ENCODE measurements around the gene IDS. TPM values are rescaled to one million over a fixed set of nuclear protein-coding genes. Genes with fewer than 3 reads are reported as not detected.
A peak's percentile ranks its signal among the peaks of the same experiment; 100 is the strongest.
"Not testable (repeated sequence)": the region's sequence is repeated elsewhere in the genome, so short reads cannot be mapped to it uniquely, and the experiment has no call there.

IDS gene
- total RNA-seq, 1 donor from 2014 or later: 12.8 TPM

GRCh38 chrX:149527705-149528104 is 22.6 kb upstream of the IDS start:
- peak in 1 of 2 donors; percentile 25 for DNase-seq (ENCODE audit: low read depth in 2 of 2)

DNA sequence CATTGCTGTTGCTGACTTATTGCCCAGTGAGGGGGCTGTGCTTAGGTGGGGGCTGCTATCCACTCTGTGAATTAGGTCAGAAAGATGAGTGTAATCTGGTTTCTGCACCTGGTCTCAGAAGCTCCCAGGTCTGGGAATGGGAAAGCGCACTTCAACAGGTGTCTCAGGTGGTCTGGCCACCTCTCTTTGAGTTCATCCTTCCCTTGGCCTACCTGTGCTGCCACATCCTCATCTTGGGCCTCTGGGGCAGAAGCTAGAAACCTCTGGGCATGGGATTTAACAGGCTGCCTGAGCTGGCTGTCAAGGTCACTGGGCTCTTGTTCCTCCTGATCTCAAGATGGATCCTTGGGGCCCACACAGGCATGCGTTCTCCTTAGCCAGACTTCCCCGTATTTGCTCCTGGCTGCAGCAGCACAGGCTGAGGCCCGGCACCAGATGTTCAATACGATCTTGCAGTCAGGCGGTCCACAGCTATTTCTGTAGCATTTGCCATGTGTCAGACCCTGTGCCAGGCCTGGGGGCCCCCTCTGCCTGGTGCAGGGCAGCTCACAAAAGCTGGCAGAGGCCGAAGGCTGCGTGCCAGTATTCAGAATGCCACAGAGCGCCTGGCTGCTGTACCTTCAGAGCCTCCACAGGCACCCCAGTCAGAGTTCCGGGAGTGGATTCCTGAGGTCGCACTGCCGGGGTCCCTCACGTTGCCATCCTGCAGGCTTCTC is 21.4 kb upstream of the IDS start:
- not testable (repeated sequence) for DNase-seq (ENCODE audit: low read depth in 2 of 2)

GRCh38 chrX:149525903-149526302 is 20.8 kb upstream of the IDS start:
- not testable (repeated sequence) for DNase-seq (ENCODE audit: low read depth in 2 of 2)

- peak in 1 of 2 donors; percentile 61 for DNase-seq (ENCODE audit: low read depth in 2 of 2)
Measured at GRCh38 chrX:149525389-149525788, 20.3 kb upstream of the IDS start.

DNA sequence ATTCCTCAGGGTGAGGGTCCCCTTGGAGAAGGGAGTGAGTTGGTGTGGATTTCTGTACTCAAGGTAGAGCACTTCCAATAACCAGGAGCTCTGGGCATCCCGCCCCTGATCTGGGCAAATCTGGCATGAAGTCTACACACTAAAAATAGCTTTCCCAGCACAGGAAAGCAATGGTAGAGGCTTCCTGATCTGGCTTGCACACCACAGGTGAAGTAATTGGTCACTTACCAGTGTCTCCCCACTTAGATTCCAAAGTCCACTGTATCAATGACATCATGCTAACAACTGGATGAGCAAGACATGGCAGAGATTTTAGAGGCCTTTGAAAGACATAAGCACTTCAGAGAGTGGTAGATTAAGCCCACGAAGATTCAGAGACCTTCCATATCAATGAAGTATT is 17.8 kb upstream of the IDS start:
- DNase-seq (ENCODE audit: low read depth in 2 of 2): no peak

GRCh38 chrX:149521438-149521837 is 16.3 kb upstream of the IDS start:
- no peak for DNase-seq (ENCODE audit: low read depth in 2 of 2)

- DNase-seq (ENCODE audit: low read depth in 2 of 2): not testable (repeated sequence)
Measured at GRCh38 chrX:149520636-149521277, 15.7 kb upstream of the IDS start.

GRCh38 chrX:149518236-149518635 is 13.1 kb upstream of the IDS start:
- peak in 1 of 2 donors; percentile 46 for DNase-seq (ENCODE audit: low read depth in 2 of 2)

DNA sequence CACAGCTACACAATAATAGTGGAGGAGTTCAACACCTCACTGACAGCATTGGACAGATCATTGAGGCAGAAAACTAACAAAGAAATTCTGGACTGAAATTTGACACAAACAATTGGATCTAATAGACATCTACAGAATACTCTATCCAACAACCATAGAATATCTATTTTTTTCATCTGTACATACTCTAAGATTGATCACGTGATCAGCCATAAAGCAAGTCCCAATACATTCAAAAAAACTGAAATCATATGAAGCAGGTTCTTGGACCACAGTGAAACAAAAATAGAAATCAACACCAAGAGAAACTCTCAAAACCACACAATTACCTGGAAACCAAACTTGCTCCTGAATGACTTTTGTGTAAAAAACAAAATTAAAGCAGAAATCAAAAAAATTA is 12.2 kb upstream of the IDS start:
- DNase-seq (ENCODE audit: low read depth in 2 of 2): no peak

- DNase-seq (ENCODE audit: low read depth in 2 of 2): no peak
Measured at GRCh38 chrX:149516604-149517003, 11.5 kb upstream of the IDS start.

DNA sequence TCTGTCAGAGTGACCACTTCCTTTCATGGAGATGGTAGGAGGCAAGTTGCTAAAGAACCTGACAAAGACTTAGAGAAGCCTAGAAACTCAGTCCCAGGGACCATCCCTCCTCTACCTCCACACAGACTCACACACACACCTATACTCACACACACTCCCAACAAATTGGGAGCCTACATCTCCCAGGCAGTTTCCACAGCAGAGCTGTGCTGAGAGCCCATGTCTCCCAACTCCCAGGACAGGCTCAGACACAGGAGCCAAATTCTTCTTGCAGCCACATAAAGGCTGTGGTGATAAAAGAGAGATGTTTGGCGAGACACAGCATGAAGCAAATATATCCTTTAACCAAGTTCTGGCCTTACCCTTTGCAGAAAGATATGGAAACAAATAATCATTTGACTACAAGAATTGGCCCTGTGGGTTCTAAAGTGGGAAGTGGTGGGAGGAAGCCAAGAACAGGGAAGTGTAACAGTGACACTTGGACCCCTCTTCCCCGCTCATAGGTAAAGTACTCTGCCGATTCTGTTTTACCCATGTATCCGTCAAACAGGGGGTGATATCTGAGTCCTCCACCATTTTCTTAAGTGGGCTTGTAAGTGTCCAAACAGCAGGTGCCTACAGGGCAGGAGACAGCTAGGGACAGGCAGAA is 11.0 kb upstream of the IDS start:
- DNase-seq (ENCODE audit: low read depth in 2 of 2): no peak

GRCh38 chrX:149513825-149514428 is 8.8 kb upstream of the IDS start:
- DNase-seq (ENCODE audit: low read depth in 2 of 2): no peak

DNA sequence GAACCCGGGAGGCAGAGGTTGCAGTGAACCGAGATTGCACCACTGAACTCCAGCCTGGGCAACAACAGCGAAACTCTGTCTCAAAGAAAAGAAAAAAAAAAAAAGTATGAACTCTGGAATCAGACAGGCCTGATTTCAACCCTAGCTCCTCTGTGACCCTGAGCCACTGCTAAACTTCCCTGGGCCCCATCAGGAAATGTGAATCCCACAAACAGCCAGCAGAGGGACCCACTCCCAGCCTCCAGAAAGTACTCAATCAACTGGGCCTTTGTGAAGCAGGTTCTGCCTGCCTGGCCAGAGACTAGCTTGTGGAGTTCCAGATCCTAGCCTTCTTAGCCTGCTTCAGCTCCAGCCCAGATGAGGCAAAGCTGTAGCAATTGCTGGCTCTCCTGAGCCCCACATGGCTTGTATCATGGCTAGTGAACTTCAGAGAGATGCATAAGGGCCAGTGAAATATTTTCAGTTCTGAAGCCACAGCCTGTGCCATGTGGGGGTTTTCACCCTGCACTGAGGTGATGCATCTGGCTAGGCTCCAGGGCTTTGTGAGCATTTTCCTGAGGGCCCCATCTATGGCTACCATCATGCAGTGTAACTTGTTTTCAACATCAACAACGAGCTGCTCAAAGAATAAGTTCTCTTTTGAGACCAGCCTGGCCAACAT is 7.2 kb upstream of the IDS start:
- DNase-seq (ENCODE audit: low read depth in 2 of 2): peak in 1 of 2 donors; percentile 63

- no peak for DNase-seq (ENCODE audit: low read depth in 2 of 2)
Measured at GRCh38 chrX:149511081-149511480, 6.0 kb upstream of the IDS start.

DNA sequence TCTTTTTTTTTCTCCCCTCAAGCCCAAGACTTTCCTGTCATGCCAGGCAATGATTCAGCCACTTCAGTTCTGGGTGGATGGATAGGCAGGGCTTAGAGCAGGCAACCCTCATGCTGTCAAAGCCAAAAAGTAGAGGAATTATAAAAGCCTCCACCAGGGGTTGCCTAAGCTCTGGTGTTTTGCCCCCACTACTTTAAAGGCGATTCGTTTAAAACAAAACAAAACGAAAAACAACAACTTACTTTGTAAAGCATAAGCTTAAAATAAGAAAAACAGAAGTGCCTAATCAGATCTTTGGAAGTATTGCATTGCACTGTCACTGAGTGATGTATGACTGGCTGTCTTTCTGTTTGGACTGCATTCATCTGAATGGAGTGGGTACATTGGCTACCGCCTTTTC is 5.3 kb upstream of the IDS start:
- no peak for DNase-seq (ENCODE audit: low read depth in 2 of 2)

- no peak for DNase-seq (ENCODE audit: low read depth in 2 of 2)
Measured at GRCh38 chrX:149508467-149508866, 3.4 kb upstream of the IDS start.

GRCh38 chrX:149506349-149506748 is 1.2 kb upstream of the IDS start:
- no peak for DNase-seq (ENCODE audit: low read depth in 2 of 2)

- no peak for DNase-seq (ENCODE audit: low read depth in 2 of 2)
Measured at GRCh38 chrX:149505671-149506070, 565 bp upstream of the IDS start.

- peak in 1 of 2 donors; percentile 12 for DNase-seq (ENCODE audit: low read depth in 2 of 2)
Measured at GRCh38 chrX:149504226-149504914, 736 bp downstream of the IDS start.

- peak in 1 of 2 donors; percentile 74 for DNase-seq (ENCODE audit: low read depth in 2 of 2)
Measured at GRCh38 chrX:149503446-149503845, 1.7 kb downstream of the IDS start.

DNA sequence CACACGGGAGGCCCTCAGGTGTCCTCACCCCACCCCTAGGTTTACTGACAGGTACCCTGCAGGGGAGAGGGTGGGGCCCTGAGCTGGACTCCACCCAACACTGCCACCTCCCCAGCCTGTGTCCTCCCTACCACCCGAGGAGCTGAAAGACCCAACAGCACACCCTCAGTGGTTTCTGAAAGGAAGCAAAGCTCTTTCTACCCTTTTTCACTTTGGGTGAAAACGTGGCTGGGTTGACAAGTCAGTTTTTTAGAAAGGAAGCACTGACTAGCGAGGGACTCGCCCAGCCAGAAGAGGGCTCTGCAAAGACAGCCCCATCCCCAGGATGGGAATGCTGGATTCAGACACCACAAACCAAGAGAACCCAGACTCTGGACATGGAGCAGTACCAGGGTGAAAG is 2.2 kb downstream of the IDS start:
- DNase-seq (ENCODE audit: low read depth in 2 of 2): not testable (repeated sequence)
